ENCODE results near the gene SNRPA1.

SNRPA1 gene

DNA sequence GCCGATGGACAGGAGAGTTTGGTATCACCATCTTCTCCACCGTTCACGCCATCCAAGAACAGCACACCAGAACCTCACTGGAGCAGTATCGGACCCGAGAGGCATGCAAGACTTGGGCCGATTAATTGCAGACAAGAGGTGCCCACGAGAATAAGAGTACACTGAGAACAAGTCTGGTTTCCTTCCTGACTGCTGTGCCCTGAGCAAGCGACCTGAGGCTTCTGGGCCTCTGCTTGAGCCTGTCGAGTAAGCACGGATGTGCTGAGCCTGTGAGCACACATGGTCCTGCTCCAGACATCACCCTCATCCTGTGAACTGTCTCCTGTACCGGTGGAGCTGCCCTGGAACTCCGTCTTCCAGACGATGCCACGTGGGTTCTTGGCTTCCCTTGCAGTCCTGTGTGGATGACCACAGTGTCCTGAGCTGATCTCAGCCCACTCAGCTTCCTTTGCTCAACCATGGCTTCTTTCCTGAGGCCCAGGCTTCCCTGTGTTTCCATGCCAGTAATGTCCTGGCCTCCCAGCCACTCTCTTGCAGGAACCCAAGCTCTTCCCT, 34.3 kb upstream of the SNRPA1 start:
- Histone ChIP-seq H3F3A (ENCODE audit: insufficient read depth) (peaks cover 4% of the 10 kb centered on the region), H3K27me3 (ENCODE audit: low read length) (no peaks in the 10 kb centered on the region), H3K9me2 (replicated peaks; ENCODE audit: insufficient read depth, low read length) (no peaks in the 10 kb centered on the region), H3K9ac (ENCODE audit: low read length) (no peak overlapping the region), H3K4me3 (ENCODE audit: insufficient read depth, low read length, poor library complexity, severe bottlenecking) (no peak overlapping the region), H3K36me3 (ENCODE audit: low read length) (no peaks in the 10 kb centered on the region), H2AFZ (ENCODE audit: low read depth, low read length, severe bottlenecking) (no peak overlapping the region), H3K9me3 (ENCODE audit: insufficient read depth, low read length) (peaks cover 2% of the 10 kb centered on the region; the same call in 1 of the 2 replicates), H4K20me1 (ENCODE audit: low read depth, low read length) (no peaks in the 10 kb centered on the region), H3K79me2 (ENCODE audit: insufficient read depth, low read length) (no peaks in the 10 kb centered on the region), H3K4me2 (ENCODE audit: low read depth, low read length, poor library complexity, severe bottlenecking) (no peak overlapping the region), H3K27ac (ENCODE audit: low read depth, low read length) (no peak overlapping the region)
- no peak for TF ChIP-seq EZH2phosphoT487 (conservative IDR thresholded peaks at IDR 0.05; ENCODE audit: low read length)
- TF ChIP-seq, protein P1, sequence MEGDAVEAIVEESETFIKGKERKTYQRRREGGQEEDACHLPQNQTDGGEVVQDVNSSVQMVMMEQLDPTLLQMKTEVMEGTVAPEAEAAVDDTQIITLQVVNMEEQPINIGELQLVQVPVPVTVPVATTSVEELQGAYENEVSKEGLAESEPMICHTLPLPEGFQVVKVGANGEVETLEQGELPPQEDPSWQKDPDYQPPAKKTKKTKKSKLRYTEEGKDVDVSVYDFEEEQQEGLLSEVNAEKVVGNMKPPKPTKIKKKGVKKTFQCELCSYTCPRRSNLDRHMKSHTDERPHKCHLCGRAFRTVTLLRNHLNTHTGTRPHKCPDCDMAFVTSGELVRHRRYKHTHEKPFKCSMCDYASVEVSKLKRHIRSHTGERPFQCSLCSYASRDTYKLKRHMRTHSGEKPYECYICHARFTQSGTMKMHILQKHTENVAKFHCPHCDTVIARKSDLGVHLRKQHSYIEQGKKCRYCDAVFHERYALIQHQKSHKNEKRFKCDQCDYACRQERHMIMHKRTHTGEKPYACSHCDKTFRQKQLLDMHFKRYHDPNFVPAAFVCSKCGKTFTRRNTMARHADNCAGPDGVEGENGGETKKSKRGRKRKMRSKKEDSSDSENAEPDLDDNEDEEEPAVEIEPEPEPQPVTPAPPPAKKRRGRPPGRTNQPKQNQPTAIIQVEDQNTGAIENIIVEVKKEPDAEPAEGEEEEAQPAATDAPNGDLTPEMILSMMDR (IDR thresholded peaks at IDR 0.05; ENCODE audit: insufficient read depth, low read length, poor library complexity, severe bottlenecking), result no peak

DNA sequence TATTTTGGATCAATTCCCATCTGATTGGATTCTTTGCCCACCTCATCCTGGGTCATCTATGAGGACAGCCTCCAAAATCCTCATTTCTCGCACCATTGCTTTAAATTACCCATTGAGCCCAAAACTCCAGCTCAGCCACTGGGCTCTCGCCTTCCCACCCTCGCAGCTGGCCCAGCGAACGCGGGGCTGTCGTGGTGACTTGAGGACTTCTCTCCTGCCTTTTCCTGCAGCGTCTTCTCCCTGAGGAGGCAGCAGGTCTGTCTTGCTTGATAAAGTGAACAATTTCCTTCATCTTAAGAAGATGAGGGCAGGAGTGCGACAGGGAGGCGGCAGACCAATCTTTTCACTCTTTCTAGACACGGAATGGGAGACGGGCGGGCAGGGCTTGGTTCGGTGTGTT, 33.0 kb upstream of the SNRPA1 start:
- no peaks in the 10 kb centered on the region for H3F3A ChIP-seq (ENCODE audit: insufficient read depth)
- no peak overlapping the region for H3K27ac ChIP-seq (ENCODE audit: low read depth, low read length)
- H3K9ac ChIP-seq (ENCODE audit: low read length), result no peak overlapping the region
- H2AFZ ChIP-seq (ENCODE audit: low read depth, low read length, severe bottlenecking), result no peak overlapping the region
- H3K79me2 ChIP-seq (ENCODE audit: insufficient read depth, low read length), result no peaks in the 10 kb centered on the region
- no peaks in the 10 kb centered on the region for H3K27me3 ChIP-seq (ENCODE audit: low read length)
- no peak for TF ChIP-seq EZH2phosphoT487 (conservative IDR thresholded peaks at IDR 0.05; ENCODE audit: low read length)
- TF ChIP-seq, protein P1 (IDR thresholded peaks at IDR 0.05; ENCODE audit: insufficient read depth, low read length, poor library complexity, severe bottlenecking), result no peak
- no peaks in the 10 kb centered on the region for H3K9me2 ChIP-seq (replicated peaks; ENCODE audit: insufficient read depth, low read length)
- no peak overlapping the region for H3K4me2 ChIP-seq (ENCODE audit: low read depth, low read length, poor library complexity, severe bottlenecking)
- H3K36me3 ChIP-seq (ENCODE audit: low read length), result no peaks in the 10 kb centered on the region
- no peaks in the 10 kb centered on the region for H4K20me1 ChIP-seq (ENCODE audit: low read depth, low read length)
- H3K9me3 ChIP-seq (ENCODE audit: insufficient read depth, low read length), result no peaks in the 10 kb centered on the region
- H3K4me3 ChIP-seq (ENCODE audit: insufficient read depth, low read length, poor library complexity, severe bottlenecking), result no peak overlapping the region

DNA sequence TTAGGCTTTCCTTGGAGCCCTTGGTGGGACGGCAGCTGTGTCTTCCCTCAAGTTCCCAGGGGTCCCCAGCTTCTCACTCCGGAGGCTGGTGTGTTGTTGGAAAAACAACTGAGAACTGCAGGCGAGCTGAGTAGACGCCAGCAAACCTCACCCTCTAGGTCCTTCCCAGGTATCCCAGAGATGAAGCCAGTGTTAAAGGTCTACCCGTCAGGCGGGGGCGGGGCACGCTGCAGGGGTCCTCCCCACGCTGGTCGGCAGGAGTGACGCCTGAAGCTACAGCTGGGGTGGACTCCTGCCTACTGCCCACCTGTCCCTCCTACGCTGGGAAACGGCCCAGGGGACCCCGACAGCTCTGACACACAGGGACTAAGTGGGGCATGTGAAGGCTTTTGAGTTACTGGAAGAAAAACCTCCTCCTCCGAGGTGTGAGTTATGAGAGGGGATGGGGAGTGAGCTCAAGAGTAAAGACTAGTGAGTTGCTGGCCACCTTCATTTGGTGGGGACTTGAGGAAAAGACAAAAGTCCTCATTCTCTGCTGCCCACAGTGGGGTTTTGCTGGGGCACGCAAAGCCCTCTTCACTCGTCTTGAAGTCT, 32.2 kb upstream of the SNRPA1 start:
- TF ChIP-seq, protein P1 (IDR thresholded peaks at IDR 0.05; ENCODE audit: insufficient read depth, low read length, poor library complexity, severe bottlenecking), result no peak
- TF ChIP-seq EZH2phosphoT487 (conservative IDR thresholded peaks at IDR 0.05; ENCODE audit: low read length), result no peak
- H3K36me3 ChIP-seq (ENCODE audit: low read length), result no peaks in the 10 kb centered on the region
- H3K79me2 ChIP-seq (ENCODE audit: insufficient read depth, low read length), result no peaks in the 10 kb centered on the region
- H3K9me3 ChIP-seq (ENCODE audit: insufficient read depth, low read length), result no peaks in the 10 kb centered on the region
- no peak overlapping the region for H3K27ac ChIP-seq (ENCODE audit: low read depth, low read length)
- H3K9ac ChIP-seq (ENCODE audit: low read length), result no peak overlapping the region
- H3K4me2 ChIP-seq (ENCODE audit: low read depth, low read length, poor library complexity, severe bottlenecking), result no peak overlapping the region
- no peaks in the 10 kb centered on the region for H3K27me3 ChIP-seq (ENCODE audit: low read length)
- no peak overlapping the region for H2AFZ ChIP-seq (ENCODE audit: low read depth, low read length, severe bottlenecking)
- H3K4me3 ChIP-seq (ENCODE audit: insufficient read depth, low read length, poor library complexity, severe bottlenecking), result no peak overlapping the region
- no peaks in the 10 kb centered on the region for H3K9me2 ChIP-seq (replicated peaks; ENCODE audit: insufficient read depth, low read length)
- no peaks in the 10 kb centered on the region for H3F3A ChIP-seq (ENCODE audit: insufficient read depth)
- no peaks in the 10 kb centered on the region for H4K20me1 ChIP-seq (ENCODE audit: low read depth, low read length)
